Body of pancreas (tissue), 4 donors: Measurements from ENCODE around the gene NAIF1. TPM values are rescaled to one million over a fixed set of nuclear protein-coding genes. Genes with fewer than 3 reads are reported as not detected.

Experiments
- ATAC-seq: fragments of 150-250 bp; one replicate; pipeline ENCODE4 v1.9.1; 2016
- DNase-seq, 4 donors: peaks; one replicate each; pipeline ENCODE4 v3.0.0-alpha.2; 2019
- H3K27ac ChIP-seq, 4 donors: fragments of 200-600 bp; sonication (generic); 1 replicate in 3 of 4; 2 replicates in 1 of 4; pipeline versions ENCODE4 v1.5.1 to v1.6.1; 2016 to 2019; ENCODE audit warnings: mild to moderate bottlenecking in 1 of 4, mixed read lengths in 1 of 4, moderate library complexity in 1 of 4
- H3K27me3 ChIP-seq, 2 donors: fragments of 200-600 bp; sonication (generic); one replicate each; pipeline ENCODE4 v1.6.0; 2016; ENCODE audit warnings: mild to moderate bottlenecking in 1 of 2
- H3K36me3 ChIP-seq, 2 donors: fragments of 200-600 bp; sonication (generic); replicated peaks in 1 of 2; 2 replicates each; pipeline ENCODE4 v1.5.1; 2016; ENCODE audit warnings: low read depth in 2 of 2; ENCODE audit not compliant: insufficient read depth in 1 of 2
- H3K4me1 ChIP-seq: fragments of 200-600 bp; sonication (generic); one replicate; pipeline ENCODE4 v1.6.0; 2016
- H3K4me3 ChIP-seq, 2 donors: fragments of 200-600 bp; sonication (generic); 1 replicate in 1 of 2; 2 replicates in 1 of 2; pipeline ENCODE4 v1.5.1; 2016 to 2019
- H3K9me3 ChIP-seq, 3 donors: fragments of 200-600 bp; sonication (generic); 1 replicate in 2 of 3; 2 replicates in 1 of 3; pipeline ENCODE4 v1.5.1; 2016
- CTCF ChIP-seq, 7 experiments: fragments of 450-650 bp in 4 of 7; fragments of 200-600 bp in 3 of 7; sonication (generic) in 3 of 7; IDR thresholded peaks; one replicate each; pipeline ENCODE4 v1.5.1; 2016 to 2019; ENCODE audit warnings: antibody characterized with exemption in 7 of 7
- POLR2A ChIP-seq, 3 donors: fragments of 450-650 bp; IDR thresholded peaks; one replicate each; pipeline ENCODE4 v1.6.1; 2016; ENCODE audit warnings: antibody characterized with exemption in 3 of 3, mild to moderate bottlenecking in 2 of 3
- WGBS, 2 donors: methylation state at CpG; one replicate each; pipeline ENCODE4 v1.1.5; 2017; 5-methylcytosine and 5-hydroxymethylcytosine counted together
- intact Hi-C: fragments of 100-400 bp; cut with DNase I; formaldehyde crosslinking; loops from one replicate; pipeline ENCODE4 v1.15.1; 2023
- total RNA-seq, 2 donors: library from RNA; depleted of rRNA; stranded (reverse); fragments of >200 nt; gene quantifications; one replicate each; pipeline ENCODE4 v1.1.0, GENCODE V29; 2016

Gene NAIF1
- total RNA-seq, 2 donors from 2014 or later: 1.3 to 4.9 TPM

GRCh38 chr9:128081056-128081455 is 13.9 kb upstream of the NAIF1 start:
- Histone ChIP-seq H3K4me3 (no peak overlapping the region), H3K4me1 (peaks cover 55% of the 10 kb centered on the region), H3K36me3 (no peaks in the 10 kb centered on the region), H3K9me3 (no peaks in the 10 kb centered on the region), H3K27me3 (no peaks in the 10 kb centered on the region), H3K27ac (peak overlapping the region in 3 of 4 donors; percentile 24 to 57 (median 27))
- DNase-seq: peak in 1 of 4 donors; percentile 50
- 70 to 73% methylated on average over 3 of the region's 3 CpGs for WGBS, 2 donors
- no peak for ATAC-seq
- TF ChIP-seq CTCF (IDR thresholded peaks at IDR 0.05) (no peak), POLR2A (IDR thresholded peaks at IDR 0.05) (no peak)
- intact Hi-C loops: no loop called here

- TF ChIP-seq POLR2A (IDR thresholded peaks at IDR 0.05): no peak
- TF ChIP-seq CTCF (IDR thresholded peaks at IDR 0.05): no peak
- intact Hi-C loops: no loop called here
- DNase-seq (no peak), ATAC-seq (no peak)
- 95 to 96% methylated on average over 5 of the region's 5 CpGs for WGBS, 2 donors
- H3K4me3 ChIP-seq: no peak overlapping the region
- H3K4me1 ChIP-seq: peaks cover 55% of the 10 kb centered on the region
- H3K27me3 ChIP-seq: no peaks in the 10 kb centered on the region
- no peaks in the 10 kb centered on the region for H3K36me3 ChIP-seq
- H3K9me3 ChIP-seq: no peaks in the 10 kb centered on the region
- H3K27ac ChIP-seq: peak overlapping the region in 3 of 4 donors; percentile 54 to 90 (median 84)
Observed at GRCh38 chr9:128080206-128080605, 13.1 kb upstream of the NAIF1 start.

- DNase-seq (peak; percentile 59 to 83 (median 72)), ATAC-seq (peak; percentile 82)
- 30 to 38% methylated on average over 8 to 11 of the region's 11 CpGs for WGBS, 2 donors
- Histone ChIP-seq H3K27me3 (no peaks in the 10 kb centered on the region), H3K36me3 (no peaks in the 10 kb centered on the region), H3K27ac (peak overlapping the region; percentile 57 to 90 (median 78)), H3K4me1 (peaks cover 62% of the 10 kb centered on the region), H3K9me3 (no peaks in the 10 kb centered on the region), H3K4me3 (no peak overlapping the region)
- intact Hi-C loops: no loop called here
- peak in 1 of 3 donors; percentile 17 for TF ChIP-seq POLR2A (IDR thresholded peaks at IDR 0.05)
- TF ChIP-seq CTCF (IDR thresholded peaks at IDR 0.05): peak in 1 of 7 experiments; percentile 0
Observed at GRCh38 chr9:128078504-128079434, 11.6 kb upstream of the NAIF1 start.

- Histone ChIP-seq H3K4me1 (peaks cover 70% of the 10 kb centered on the region), H3K36me3 (no peaks in the 10 kb centered on the region), H3K27ac (peak overlapping the region; percentile 57 to 90 (median 78)), H3K4me3 (no peak overlapping the region), H3K9me3 (no peaks in the 10 kb centered on the region), H3K27me3 (no peaks in the 10 kb centered on the region)
- TF ChIP-seq POLR2A (IDR thresholded peaks at IDR 0.05) (no peak), CTCF (IDR thresholded peaks at IDR 0.05) (no peak)
- DNase-seq (no peak), ATAC-seq (peak; percentile 58)
- intact Hi-C loops: no loop called here
- WGBS, 2 donors: 86 to 90% methylated on average over 7 of the region's 7 CpGs
Observed at GRCh38 chr9:128077847-128078503, 10.9 kb upstream of the NAIF1 start.
